Stimulated activated naive B cell treated with anti-CD40 and anti-IgM and Interleukin-4, amounts not matched to agents 10 μg/mL and 1 μg/mL and 100 μg/mL, for 72 hours (primary cell): Measurements from ENCODE around the gene COL8A2.

ENCODE experiments used
- ATAC-seq, 2 donors: fragments of 150-1000 bp; cut with Tn5 transposase; replicated peaks; 2 replicates each; pipeline ENCODE4 v1.10.0; 2021; ENCODE audit warnings: moderate library complexity in 1 of 2
- DNase-seq: peaks from one replicate; pipeline ENCODE4 v3.0.0; 2021
- H3K27ac Mint-ChIP-seq: one replicate; pipeline ENCODE4 v1.8.0; 2022; ENCODE audit warnings: mild to moderate bottlenecking, mixed read lengths
- H3K27me3 Mint-ChIP-seq, 2 donors: one replicate each; pipeline ENCODE4 v1.8.0; 2022; ENCODE audit warnings: mixed read lengths in 2 of 2
- H3K36me3 Mint-ChIP-seq, 2 donors: one replicate each; pipeline ENCODE4 v1.8.0; 2022; ENCODE audit warnings: mixed read lengths in 2 of 2, mild to moderate bottlenecking in 1 of 2
- H3K4me1 Mint-ChIP-seq, 2 donors: one replicate each; pipeline ENCODE4 v1.8.0; 2022; ENCODE audit warnings: mixed read lengths in 2 of 2, mild to moderate bottlenecking in 1 of 2
- H3K4me3 Mint-ChIP-seq, 2 donors: one replicate each; pipeline ENCODE4 v1.8.0; 2022; ENCODE audit warnings: mild to moderate bottlenecking in 2 of 2, mixed read lengths in 2 of 2, moderate library complexity in 1 of 2
- H3K9me3 Mint-ChIP-seq, 2 donors: one replicate each; pipeline ENCODE4 v1.8.0; 2022; ENCODE audit warnings: mixed read lengths in 2 of 2, mild to moderate bottlenecking in 1 of 2

Gene COL8A2

GRCh38 chr1:36135796-36136195, 10.8 kb upstream of the COL8A2 start:
- DNase-seq: no peak
- H3K9me3 Mint-ChIP-seq: no peaks in the 10 kb centered on the region
- ATAC-seq: no peak
- H3K36me3 Mint-ChIP-seq: peaks cover 14 to 33% of the 10 kb centered on the region in 2 donors
- H3K27me3 Mint-ChIP-seq: no peaks in the 10 kb centered on the region
- peaks cover 4 to 11% of the 10 kb centered on the region in 2 donors for H3K4me1 Mint-ChIP-seq
- H3K4me3 Mint-ChIP-seq: no peak overlapping the region
- H3K27ac Mint-ChIP-seq: no peak overlapping the region

GRCh38 chr1:36135330-36135667, 10.3 kb upstream of the COL8A2 start:
- H3K9me3 Mint-ChIP-seq: no peaks in the 10 kb centered on the region
- DNase-seq: no peak
- no peaks in the 10 kb centered on the region for H3K27me3 Mint-ChIP-seq
- H3K36me3 Mint-ChIP-seq: peaks cover 14 to 33% of the 10 kb centered on the region in 2 donors
- H3K27ac Mint-ChIP-seq: no peak overlapping the region
- H3K4me1 Mint-ChIP-seq: peaks cover 4 to 8% of the 10 kb centered on the region in 2 donors
- ATAC-seq: no peak
- no peak overlapping the region for H3K4me3 Mint-ChIP-seq

GRCh38 chr1:36134505-36135329, 9.7 kb upstream of the COL8A2 start:
- Mint-ChIP-seq H3K36me3 (peaks cover 11 to 27% of the 10 kb centered on the region in 2 donors), H3K4me3 (no peak overlapping the region), H3K4me1 (peaks cover 4% of the 10 kb centered on the region in 2 donors), H3K27me3 (no peaks in the 10 kb centered on the region), H3K9me3 (no peaks in the 10 kb centered on the region), H3K27ac (no peak overlapping the region)
- DNase-seq (no peak), ATAC-seq (peak; percentile 86 to 91)

GRCh38 chr1:36134031-36134430, 9.0 kb upstream of the COL8A2 start:
- Mint-ChIP-seq H3K9me3 (no peaks in the 10 kb centered on the region), H3K27ac (no peak overlapping the region), H3K4me1 (peaks cover 0 to 4% of the 10 kb centered on the region in 2 donors), H3K36me3 (peaks cover 5 to 21% of the 10 kb centered on the region in 2 donors), H3K4me3 (no peak overlapping the region), H3K27me3 (no peaks in the 10 kb centered on the region)
- DNase-seq (no peak), ATAC-seq (no peak)

- H3K27ac Mint-ChIP-seq: no peak overlapping the region
- no peaks in the 10 kb centered on the region for H3K9me3 Mint-ChIP-seq
- H3K27me3 Mint-ChIP-seq: no peaks in the 10 kb centered on the region
- ATAC-seq (no peak), DNase-seq (no peak)
- no peak overlapping the region for H3K4me3 Mint-ChIP-seq
- peaks cover 5 to 19% of the 10 kb centered on the region in 2 donors for H3K36me3 Mint-ChIP-seq
- peaks cover 0 to 4% of the 10 kb centered on the region in 2 donors for H3K4me1 Mint-ChIP-seq
These were observed 8.5 kb upstream of the COL8A2 start for GRCh38 chr1:36133484-36133883.

GRCh38 chr1:36132029-36132428, 7.0 kb upstream of the COL8A2 start:
- H3K9me3 Mint-ChIP-seq: no peaks in the 10 kb centered on the region
- H3K4me3 Mint-ChIP-seq: no peak overlapping the region
- no peak for DNase-seq
- peaks cover 0 to 7% of the 10 kb centered on the region in 2 donors for H3K36me3 Mint-ChIP-seq
- no peak for ATAC-seq
- peaks cover 0 to 4% of the 10 kb centered on the region in 2 donors for H3K4me1 Mint-ChIP-seq
- H3K27me3 Mint-ChIP-seq: no peaks in the 10 kb centered on the region
- no peak overlapping the region for H3K27ac Mint-ChIP-seq

- H3K27me3 Mint-ChIP-seq: peaks cover 17 to 21% of the 10 kb centered on the region in 2 donors
- no peaks in the 10 kb centered on the region for H3K9me3 Mint-ChIP-seq
- H3K4me1 Mint-ChIP-seq: peaks cover 14 to 22% of the 10 kb centered on the region in 2 donors
- H3K27ac Mint-ChIP-seq: no peak overlapping the region
- no peaks in the 10 kb centered on the region for H3K36me3 Mint-ChIP-seq
- no peak overlapping the region for H3K4me3 Mint-ChIP-seq
- no peak for ATAC-seq
- no peak for DNase-seq
These were observed 3.8 kb upstream of the COL8A2 start for GRCh38 chr1:36128905-36129206.

- peaks cover 21% of the 10 kb centered on the region in 2 donors for H3K27me3 Mint-ChIP-seq
- H3K36me3 Mint-ChIP-seq: no peaks in the 10 kb centered on the region
- no peak overlapping the region for H3K4me3 Mint-ChIP-seq
- no peak overlapping the region for H3K27ac Mint-ChIP-seq
- DNase-seq: no peak
- no peaks in the 10 kb centered on the region for H3K9me3 Mint-ChIP-seq
- ATAC-seq: no peak
- H3K4me1 Mint-ChIP-seq: peaks cover 18 to 27% of the 10 kb centered on the region in 2 donors
These were observed 3.3 kb upstream of the COL8A2 start for GRCh38 chr1:36128126-36128904.

GRCh38 chr1:36126797-36127500, 1.9 kb upstream of the COL8A2 start:
- H3K27ac Mint-ChIP-seq: no peak overlapping the region

GRCh38 chr1:36126005-36126716, 1.1 kb upstream of the COL8A2 start:
- H3K36me3 Mint-ChIP-seq: no peaks in the 10 kb centered on the region
- no peak overlapping the region for H3K27ac Mint-ChIP-seq
- H3K4me1 Mint-ChIP-seq: peaks cover 28 to 39% of the 10 kb centered on the region in 2 donors
- H3K27me3 Mint-ChIP-seq: peaks cover 21 to 29% of the 10 kb centered on the region in 2 donors
- H3K9me3 Mint-ChIP-seq: no peaks in the 10 kb centered on the region
- ATAC-seq (no peak), DNase-seq (no peak)
- peak overlapping the region; percentile 70 to 73 for H3K4me3 Mint-ChIP-seq

More at GRCh38 chr1:36126797-36127500, 1.9 kb upstream of the COL8A2 start:
- no peak for ATAC-seq
- Mint-ChIP-seq H3K4me1 (peaks cover 28 to 39% of the 10 kb centered on the region in 2 donors), H3K27me3 (peaks cover 21 to 29% of the 10 kb centered on the region in 2 donors), H3K9me3 (no peaks in the 10 kb centered on the region), H3K36me3 (no peaks in the 10 kb centered on the region), H3K4me3 (peak overlapping the region in 1 of 2 donors; percentile 6)
- DNase-seq: no peak

- ATAC-seq (no peak), DNase-seq (no peak)
- peaks cover 21 to 29% of the 10 kb centered on the region in 2 donors for H3K27me3 Mint-ChIP-seq
- peaks cover 28 to 39% of the 10 kb centered on the region in 2 donors for H3K4me1 Mint-ChIP-seq
- peak overlapping the region; percentile 69 for H3K27ac Mint-ChIP-seq
- peak overlapping the region; percentile 72 to 77 for H3K4me3 Mint-ChIP-seq
- no peaks in the 10 kb centered on the region for H3K36me3 Mint-ChIP-seq
- no peaks in the 10 kb centered on the region for H3K9me3 Mint-ChIP-seq
These were observed 456 bp downstream of the COL8A2 start for GRCh38 chr1:36124404-36125128.

GRCh38 chr1:36123356-36123755, 1.7 kb downstream of the COL8A2 start:
- ATAC-seq: peak; percentile 86
- Mint-ChIP-seq H3K27me3 (peaks cover 21 to 29% of the 10 kb centered on the region in 2 donors), H3K9me3 (no peaks in the 10 kb centered on the region), H3K27ac (peak overlapping the region; percentile 68), H3K36me3 (no peaks in the 10 kb centered on the region), H3K4me1 (peaks cover 28 to 39% of the 10 kb centered on the region in 2 donors), H3K4me3 (peak overlapping the region; percentile 33 to 72)
- peak; percentile 58 for DNase-seq
